Gastrocnemius medialis (tissue), 4 donors: ENCODE results near the gene EDNRB.

Source experiments
- POLR2A ChIP-seq, 2 donors: fragments of 450-650 bp; IDR thresholded peaks; one replicate each; pipeline ENCODE4 v1.6.1; 2017; ENCODE audit warnings: antibody characterized with exemption in 2 of 2, mild to moderate bottlenecking in 2 of 2, moderate library complexity in 2 of 2
- TF ChIP-seq, protein P1 (sequence below), 5 experiments: fragments of 450-650 bp in 3 of 5; fragments of 200-600 bp in 2 of 5; sonication (generic) in 2 of 5; IDR thresholded peaks in 4 of 5; conservative IDR thresholded peaks in 1 of 5; 1 replicate in 4 of 5; 2 replicates in 1 of 5; pipeline ENCODE4 v1.5.1; 2016 to 2019; ENCODE audit warnings: antibody characterized with exemption in 5 of 5, mild to moderate bottlenecking in 3 of 5, moderate library complexity in 3 of 5

DNA sequence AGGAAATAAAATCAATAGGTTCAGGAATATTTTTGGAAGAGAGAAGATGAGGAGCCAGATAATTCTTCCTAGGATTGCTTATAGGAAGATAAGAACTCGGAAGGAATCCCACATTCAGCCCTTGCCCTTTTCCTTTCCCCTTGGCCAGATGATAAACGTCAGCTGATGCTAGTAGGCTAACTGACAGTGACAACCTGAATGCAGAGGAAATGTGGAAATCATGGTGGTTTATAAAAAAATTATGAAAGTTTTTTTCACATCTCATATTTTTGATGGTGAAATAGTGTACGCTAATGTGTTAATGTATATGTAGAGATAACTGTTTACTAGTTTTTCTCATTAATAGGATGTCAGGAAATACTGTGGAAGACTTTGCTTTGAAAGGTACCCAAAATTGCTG lies 56.9 kb downstream of the EDNRB start:
- TF ChIP-seq, protein P1, sequence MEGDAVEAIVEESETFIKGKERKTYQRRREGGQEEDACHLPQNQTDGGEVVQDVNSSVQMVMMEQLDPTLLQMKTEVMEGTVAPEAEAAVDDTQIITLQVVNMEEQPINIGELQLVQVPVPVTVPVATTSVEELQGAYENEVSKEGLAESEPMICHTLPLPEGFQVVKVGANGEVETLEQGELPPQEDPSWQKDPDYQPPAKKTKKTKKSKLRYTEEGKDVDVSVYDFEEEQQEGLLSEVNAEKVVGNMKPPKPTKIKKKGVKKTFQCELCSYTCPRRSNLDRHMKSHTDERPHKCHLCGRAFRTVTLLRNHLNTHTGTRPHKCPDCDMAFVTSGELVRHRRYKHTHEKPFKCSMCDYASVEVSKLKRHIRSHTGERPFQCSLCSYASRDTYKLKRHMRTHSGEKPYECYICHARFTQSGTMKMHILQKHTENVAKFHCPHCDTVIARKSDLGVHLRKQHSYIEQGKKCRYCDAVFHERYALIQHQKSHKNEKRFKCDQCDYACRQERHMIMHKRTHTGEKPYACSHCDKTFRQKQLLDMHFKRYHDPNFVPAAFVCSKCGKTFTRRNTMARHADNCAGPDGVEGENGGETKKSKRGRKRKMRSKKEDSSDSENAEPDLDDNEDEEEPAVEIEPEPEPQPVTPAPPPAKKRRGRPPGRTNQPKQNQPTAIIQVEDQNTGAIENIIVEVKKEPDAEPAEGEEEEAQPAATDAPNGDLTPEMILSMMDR (IDR thresholded peaks at IDR 0.05 in 4 of 5, conservative IDR thresholded peaks at IDR 0.05 in 1 of 5) = no peak
- TF ChIP-seq POLR2A (IDR thresholded peaks at IDR 0.05) = no peak
